HL-60 (cell line): Measurements from ENCODE around the gene SLC16A10.
"Not testable (repeated sequence)": the region's sequence is repeated elsewhere in the genome, so short reads cannot be mapped to it uniquely, and the experiment has no call there.

ENCODE experiments used
- CTCF ChIP-seq: IDR thresholded peaks from one replicate; pipeline ENCODE4 v1.5.1; 2011; ENCODE audit warnings: low read length, control low read depth, inconsistent platforms; ENCODE audit not compliant: insufficient read depth
- POLR2AphosphoS5 ChIP-seq: IDR thresholded peaks from 2 replicates; pipeline ENCODE4 v1.6.1; 2012; ENCODE audit warnings: low read depth
- SPI1 ChIP-seq: IDR thresholded peaks from 2 replicates; pipeline ENCODE4 v1.6.1; 2012; ENCODE audit warnings: low read depth, mild to moderate bottlenecking, borderline replicate concordance
- TF ChIP-seq, protein P1 (sequence below): IDR thresholded peaks from 2 replicates; pipeline ENCODE4 v1.6.1; 2012; ENCODE audit warnings: low read depth; ENCODE audit not compliant: insufficient replicate concordance

DNA sequence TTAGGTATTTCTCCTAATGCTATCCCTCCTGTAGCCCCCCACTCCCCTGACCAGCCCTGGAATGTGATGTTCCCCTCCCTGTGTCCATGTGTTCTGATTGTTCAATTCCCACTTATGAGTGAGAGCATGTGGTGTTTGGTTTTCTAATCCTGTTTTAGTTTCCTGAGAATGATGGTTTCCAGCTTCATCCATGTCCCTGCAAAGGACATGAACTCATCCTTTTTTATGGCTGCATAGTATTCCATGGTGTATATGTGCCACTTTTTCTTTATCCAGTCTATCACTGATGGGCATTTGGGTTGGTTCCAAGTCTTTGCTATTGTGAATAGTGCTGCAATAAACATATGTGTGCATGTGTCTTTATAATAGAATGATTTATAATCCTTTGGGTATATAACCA lies 103.8 kb downstream of the SLC16A10 start:
- not testable (repeated sequence) for TF ChIP-seq CTCF, POLR2AphosphoS5, SPI1
- TF ChIP-seq, protein P1, sequence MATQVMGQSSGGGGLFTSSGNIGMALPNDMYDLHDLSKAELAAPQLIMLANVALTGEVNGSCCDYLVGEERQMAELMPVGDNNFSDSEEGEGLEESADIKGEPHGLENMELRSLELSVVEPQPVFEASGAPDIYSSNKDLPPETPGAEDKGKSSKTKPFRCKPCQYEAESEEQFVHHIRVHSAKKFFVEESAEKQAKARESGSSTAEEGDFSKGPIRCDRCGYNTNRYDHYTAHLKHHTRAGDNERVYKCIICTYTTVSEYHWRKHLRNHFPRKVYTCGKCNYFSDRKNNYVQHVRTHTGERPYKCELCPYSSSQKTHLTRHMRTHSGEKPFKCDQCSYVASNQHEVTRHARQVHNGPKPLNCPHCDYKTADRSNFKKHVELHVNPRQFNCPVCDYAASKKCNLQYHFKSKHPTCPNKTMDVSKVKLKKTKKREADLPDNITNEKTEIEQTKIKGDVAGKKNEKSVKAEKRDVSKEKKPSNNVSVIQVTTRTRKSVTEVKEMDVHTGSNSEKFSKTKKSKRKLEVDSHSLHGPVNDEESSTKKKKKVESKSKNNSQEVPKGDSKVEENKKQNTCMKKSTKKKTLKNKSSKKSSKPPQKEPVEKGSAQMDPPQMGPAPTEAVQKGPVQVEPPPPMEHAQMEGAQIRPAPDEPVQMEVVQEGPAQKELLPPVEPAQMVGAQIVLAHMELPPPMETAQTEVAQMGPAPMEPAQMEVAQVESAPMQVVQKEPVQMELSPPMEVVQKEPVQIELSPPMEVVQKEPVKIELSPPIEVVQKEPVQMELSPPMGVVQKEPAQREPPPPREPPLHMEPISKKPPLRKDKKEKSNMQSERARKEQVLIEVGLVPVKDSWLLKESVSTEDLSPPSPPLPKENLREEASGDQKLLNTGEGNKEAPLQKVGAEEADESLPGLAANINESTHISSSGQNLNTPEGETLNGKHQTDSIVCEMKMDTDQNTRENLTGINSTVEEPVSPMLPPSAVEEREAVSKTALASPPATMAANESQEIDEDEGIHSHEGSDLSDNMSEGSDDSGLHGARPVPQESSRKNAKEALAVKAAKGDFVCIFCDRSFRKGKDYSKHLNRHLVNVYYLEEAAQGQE, result not testable (repeated sequence)
